Femur (tissue), 1 donor: Measurements from ENCODE around the gene GABPB1.

Experiments
- DNase-seq: peaks from one replicate; pipeline ENCODE4 v3.0.0-alpha.2; 2017

Gene GABPB1

DNA sequence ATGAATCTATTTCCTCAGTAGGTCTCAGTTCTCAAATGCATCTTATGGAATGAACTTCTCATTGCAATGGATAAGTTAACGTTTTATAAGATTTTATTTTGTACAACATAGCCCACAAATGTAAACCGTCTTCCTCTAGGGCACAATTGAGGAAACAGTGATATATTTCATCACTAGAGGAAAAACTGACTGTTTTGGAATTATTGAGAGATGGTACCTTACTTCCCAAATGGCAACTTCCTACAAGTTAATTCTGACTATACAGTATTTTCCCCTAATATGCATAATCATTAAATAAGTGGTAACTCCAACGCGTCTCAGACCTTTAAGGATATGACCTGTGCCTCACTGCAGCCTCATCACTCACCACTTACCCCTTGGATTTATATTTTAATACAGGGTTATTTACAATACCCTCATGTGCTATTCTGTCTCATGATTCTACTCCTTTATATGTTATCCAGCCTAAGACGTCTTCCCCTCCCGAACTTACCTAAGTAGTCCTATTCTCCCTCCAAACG is 13.3 kb downstream of the GABPB1 start:
- DNase-seq: no peak

- DNase-seq: no peak
Measured at GRCh38 chr15:50340416-50340815, 14.6 kb downstream of the GABPB1 start.

DNA sequence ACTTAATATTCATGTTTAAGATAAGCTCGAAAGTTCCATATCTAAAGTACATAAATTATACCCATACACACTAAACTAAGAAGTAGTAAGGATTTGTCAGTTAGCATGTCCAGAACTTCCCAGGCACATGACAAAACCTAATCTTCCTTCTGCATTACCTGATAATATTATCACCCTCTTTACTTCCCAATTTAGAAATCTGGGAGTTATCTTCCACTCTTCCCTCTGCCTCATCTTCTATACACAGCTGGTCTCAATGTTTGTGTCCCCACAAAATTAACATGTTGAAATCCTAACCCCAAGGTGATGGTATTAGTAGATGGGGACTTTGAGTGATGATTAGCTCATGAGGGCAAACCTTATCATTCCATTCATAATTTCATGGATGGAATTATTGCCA is 15.3 kb downstream of the GABPB1 start:
- no peak for DNase-seq

GRCh38 chr15:50335251-50335650 is 19.7 kb downstream of the GABPB1 start:
- no peak for DNase-seq

DNA sequence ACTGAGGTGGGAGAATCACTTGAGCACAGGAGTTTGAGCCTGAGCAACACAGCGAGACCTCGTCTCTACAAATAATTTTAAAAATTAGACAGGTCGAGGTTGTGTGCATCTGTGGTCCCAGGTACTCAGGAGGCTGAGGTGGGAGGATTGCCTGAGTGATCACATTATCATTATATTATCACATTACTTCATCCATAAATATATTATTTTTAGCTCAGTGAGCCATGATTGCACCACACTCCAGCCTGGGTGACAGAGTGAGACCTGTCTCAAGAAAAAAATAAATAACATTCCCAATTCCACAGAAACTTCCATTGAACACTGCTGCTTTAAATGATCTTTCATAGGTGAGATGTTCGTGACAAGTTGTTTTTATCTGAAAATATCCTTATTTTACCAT is 21.8 kb downstream of the GABPB1 start:
- no peak for DNase-seq

- no peak for DNase-seq
Measured at GRCh38 chr15:50330921-50331320, 24.1 kb downstream of the GABPB1 start.

- no peak for DNase-seq
Measured at GRCh38 chr15:50328116-50328515, 26.9 kb downstream of the GABPB1 start.

DNA sequence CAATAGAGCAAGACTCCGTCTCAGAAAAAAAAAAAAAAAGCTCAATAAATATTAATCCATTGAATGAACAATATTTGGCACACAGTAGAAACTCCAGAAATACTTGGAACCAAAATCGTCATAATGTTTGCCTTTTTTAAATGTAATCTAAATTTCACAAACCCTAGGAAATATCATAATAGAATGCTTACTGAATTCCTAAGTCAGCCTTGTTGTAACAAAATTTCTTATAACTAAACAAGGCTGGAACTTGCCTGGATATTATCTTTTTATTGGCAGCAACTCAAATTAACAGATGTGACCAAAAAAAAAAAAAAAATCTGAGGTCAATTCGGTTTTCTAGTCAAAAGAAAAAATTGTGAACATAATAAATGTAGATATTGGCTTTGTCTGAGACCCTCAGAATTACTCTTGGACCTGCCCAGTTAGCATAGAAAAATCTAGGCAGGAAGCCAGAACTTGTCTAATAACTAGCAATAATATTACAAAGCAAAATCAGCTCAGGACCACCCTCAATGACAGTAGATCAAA is 33.3 kb downstream of the GABPB1 start:
- DNase-seq: no peak

DNA sequence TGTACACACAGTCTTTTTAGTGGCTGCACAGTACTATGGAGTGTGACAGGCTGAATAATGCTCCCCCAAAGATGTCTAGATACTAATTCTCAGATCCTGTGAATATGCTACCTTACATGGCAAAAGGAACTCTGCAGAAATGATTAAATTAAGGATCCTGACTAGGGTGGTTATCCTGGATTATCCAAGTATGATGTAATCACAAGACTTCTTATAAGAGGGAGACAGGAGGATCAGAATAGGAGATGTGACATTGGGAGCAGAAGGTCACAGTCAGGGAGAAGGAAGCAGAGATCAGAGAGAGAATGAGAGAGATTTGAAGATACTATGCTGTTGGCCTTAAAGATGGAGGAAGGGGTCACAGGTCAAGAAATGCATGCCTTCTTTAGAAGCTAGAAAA is 34.5 kb downstream of the GABPB1 start:
- no peak for DNase-seq

- DNase-seq: no peak
Measured at GRCh38 chr15:50318697-50319096, 36.3 kb downstream of the GABPB1 start.

GRCh38 chr15:50315814-50316630 is 39.0 kb downstream of the GABPB1 start:
- DNase-seq: no peak

DNA sequence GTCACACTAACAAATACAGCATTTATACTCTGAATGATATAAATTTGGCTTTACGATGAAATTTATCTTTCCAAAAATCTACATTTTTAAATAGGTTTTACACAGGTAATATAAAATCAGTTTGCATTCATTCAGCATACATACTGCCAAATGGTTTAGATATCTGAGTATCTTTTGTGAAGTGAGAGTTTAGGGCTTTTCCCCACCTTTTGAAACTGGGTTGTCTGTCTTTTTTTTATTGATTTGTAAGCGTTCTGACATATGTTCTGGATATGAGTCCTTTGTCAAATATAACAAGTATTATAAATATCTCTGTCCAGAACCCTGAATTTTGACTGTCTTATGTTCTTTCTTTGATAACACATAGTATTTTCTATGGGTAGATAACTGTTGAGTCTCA is 42.4 kb downstream of the GABPB1 start:
- DNase-seq: no peak

- DNase-seq: no peak
Measured at GRCh38 chr15:50307799-50308198, 47.2 kb downstream of the GABPB1 start.

- no peak for DNase-seq
Measured at GRCh38 chr15:50304836-50305235, 50.2 kb downstream of the GABPB1 start.

DNA sequence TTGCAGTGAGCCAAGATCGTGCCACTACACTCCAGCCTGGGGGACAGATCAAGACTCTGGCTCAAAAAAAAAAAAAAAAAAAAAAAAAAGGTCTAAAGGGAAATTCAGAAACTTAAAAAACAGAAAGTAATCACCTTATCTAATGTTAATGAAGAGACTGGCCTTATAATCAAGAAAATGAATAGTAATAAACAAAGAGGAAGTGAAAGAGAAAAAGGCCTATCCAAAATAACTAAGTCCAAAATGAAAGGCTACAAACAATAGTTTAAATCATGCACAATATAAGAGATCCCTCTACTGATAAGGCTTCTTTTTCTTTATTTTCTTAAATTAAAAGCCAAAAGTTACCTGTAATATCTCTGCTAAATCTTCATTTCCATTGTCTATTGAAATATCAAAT is 52.4 kb downstream of the GABPB1 start:
- DNase-seq: no peak

- no peak for DNase-seq
Measured at GRCh38 chr15:50298340-50298739, 56.7 kb downstream of the GABPB1 start.

- no peak for DNase-seq
Measured at GRCh38 chr15:50295966-50296365, 59.0 kb downstream of the GABPB1 start.

GRCh38 chr15:50289749-50290148 is 65.2 kb downstream of the GABPB1 start:
- DNase-seq: no peak

DNA sequence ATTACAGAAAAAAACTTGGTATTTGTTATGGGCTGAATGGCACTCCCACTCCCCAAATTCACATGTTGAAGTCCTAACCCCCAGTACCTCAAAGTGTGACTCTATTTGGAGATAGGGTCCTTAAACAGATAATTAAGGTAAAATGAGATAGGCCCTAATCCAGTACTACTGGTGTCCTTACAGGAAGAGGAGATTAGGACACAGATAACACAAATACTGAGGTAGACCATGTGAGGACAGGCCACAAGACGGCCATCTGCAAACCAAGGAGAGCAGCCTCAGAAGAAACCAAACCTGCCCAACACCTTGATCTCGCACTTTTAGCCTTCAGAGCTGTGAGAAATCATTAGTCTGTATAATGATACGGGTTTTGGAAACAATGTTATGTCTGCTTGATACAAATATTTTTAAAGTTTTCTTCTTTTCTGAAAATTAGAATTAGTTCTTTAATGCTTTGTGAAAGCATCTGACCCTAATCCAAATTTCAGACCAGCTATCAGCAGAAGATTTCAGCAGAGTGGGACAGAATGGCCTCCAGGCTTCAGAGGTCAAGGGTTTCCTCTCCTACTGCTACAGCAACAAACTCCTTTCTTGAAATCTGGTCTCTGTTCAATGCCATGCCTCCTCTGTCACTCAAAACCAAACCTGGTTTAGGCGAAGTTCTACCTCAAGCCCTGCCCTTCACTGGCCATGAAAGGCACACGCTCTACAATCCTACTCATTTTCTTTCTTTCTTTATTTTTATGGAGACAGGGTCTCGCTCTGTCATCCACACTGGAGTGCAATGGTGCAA is 67.5 kb downstream of the GABPB1 start:
- DNase-seq: no peak

- DNase-seq: no peak
Measured at GRCh38 chr15:50281427-50281826, 73.6 kb downstream of the GABPB1 start.

DNA sequence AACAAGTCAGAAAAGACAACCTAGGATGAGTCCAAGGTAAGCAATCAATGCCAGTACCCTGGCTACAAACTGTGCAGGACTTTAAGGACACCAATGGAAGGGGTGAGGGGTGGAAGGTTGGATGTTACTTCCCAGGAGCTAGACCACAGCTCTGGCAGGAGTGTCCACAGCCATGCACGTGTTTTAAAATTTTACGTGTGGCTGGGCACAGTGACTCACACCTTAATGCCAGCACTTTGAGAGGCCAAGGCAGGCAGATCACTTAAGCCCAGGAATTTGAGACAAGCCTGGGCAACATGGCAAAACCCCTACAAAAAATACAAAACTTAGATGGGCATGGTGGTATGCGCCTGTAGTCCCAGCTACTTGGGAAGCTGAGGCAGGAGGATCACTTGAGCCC is 74.7 kb downstream of the GABPB1 start:
- no peak for DNase-seq

DNA sequence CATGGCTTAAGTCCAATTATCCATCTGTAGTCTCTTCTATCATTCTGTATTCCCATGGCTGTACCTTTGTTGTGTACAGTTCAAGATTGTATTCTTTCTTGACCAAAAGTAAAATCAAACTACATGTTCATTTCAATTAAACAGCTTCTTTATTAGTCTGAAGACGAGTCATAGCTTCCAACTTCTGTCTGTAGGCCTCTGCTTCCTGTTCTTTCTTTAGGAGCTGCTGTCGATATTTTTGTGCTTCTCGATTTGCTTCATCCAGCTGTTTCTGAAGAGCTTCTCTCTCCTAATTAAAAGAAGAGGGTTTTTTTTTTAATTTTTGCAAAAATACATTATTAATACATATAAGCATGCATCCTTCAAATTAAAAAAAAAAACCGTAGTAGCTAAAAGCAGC is 76.5 kb downstream of the GABPB1 start:
- DNase-seq: no peak

DNA sequence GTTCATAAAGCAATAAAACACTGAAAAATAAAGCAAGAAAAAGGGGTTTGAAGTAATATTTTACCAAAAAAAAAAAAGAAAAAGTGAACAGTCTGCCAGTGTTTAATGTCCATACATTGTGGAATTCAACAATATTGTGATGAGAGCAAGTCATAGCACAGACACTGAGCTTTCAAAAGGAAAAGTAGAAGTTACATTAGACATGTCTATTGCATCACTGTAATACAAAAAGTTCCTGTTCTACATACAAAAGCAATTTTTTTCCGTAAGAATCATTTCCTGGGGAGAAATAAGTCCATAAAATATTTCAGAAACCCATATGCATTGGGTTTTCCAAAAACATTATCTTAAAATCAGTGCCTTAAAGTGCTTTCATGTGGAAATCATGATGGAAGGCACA is 77.6 kb downstream of the GABPB1 start:
- no peak for DNase-seq

GRCh38 chr15:50275908-50276307 is 79.1 kb downstream of the GABPB1 start:
- DNase-seq: no peak
